GM12892 (cell line): ENCODE results near the gene VPS16.

Experiments used
- POLR2A ChIP-seq: IDR thresholded peaks from 2 replicates; pipeline ENCODE4 v1.6.1; 2011; ENCODE audit warnings: low read depth, low read length, control low read depth
- POLR2AphosphoS5 ChIP-seq: IDR thresholded peaks from 2 replicates; pipeline ENCODE4 v1.6.1; 2011; ENCODE audit warnings: low read depth, low read length, control low read depth
- TAF1 ChIP-seq: IDR thresholded peaks from 2 replicates; pipeline ENCODE4 v1.6.1; 2011; ENCODE audit warnings: low read depth, mild to moderate bottlenecking, control low read depth, low read length, borderline replicate concordance

DNA sequence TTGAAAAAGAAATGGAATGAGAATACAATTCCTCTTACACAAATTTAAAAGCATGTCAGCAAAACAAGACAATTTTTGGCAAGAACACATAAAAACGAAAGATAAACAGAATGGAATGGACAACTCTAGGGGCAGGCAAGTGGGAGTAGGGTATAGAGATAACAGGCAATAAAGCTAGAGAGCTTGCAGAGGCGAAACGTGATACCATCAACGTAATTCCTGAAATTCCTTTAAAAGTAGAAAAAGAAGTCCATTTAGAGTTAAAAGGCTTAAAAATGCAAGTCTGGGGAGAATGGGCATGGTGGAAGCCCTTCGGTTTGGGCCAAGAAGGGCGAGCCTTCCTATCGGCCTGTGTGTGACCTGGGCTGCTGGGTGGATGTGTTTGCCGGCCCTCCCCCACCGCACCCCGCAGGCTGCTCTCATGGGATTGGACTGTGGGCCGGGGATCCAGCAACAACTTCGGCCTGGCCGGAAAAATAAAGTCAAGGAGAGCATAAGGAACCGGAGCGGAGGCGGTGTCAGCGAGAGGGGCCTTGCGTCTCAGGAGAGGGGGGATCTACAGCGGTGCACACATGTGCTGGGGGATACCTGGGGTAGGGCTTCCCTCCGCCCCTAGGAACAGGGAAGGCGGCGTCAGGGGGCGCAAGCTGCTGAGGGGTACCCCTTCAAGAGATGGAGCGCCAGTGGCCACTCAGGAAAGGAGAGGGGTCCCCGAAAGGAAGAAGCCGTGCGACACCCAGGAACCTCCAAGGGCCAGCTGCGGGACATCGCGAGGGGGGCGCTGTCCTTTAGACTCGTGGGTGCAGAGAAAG is 20.3 kb upstream of the VPS16 start:
- TF ChIP-seq POLR2A, result no peak
- no peak for TF ChIP-seq POLR2AphosphoS5
- TF ChIP-seq TAF1, result no peak
